ENCODE results near the gene KMT2D. TPM values are rescaled to one million over a fixed set of nuclear protein-coding genes. Genes with fewer than 3 reads are reported as not detected.

KMT2D gene
- total and polyA plus RNA-seq, 11 donors, result 32.5 to 82.7 (median 49.7) TPM

- Histone ChIP-seq H3K36me3 (peaks cover 0 to 63% (median 60%) of the 10 kb centered on the region in 9 donors), H3K9me3 (no peaks in the 10 kb centered on the region), H3K27ac (no peak overlapping the region), H3K4me1 (peaks cover 19 to 47% (median 39%) of the 10 kb centered on the region in 12 donors), H3K4me3 (no peak overlapping the region), H3K27me3 (no peaks in the 10 kb centered on the region)
- no peak for TF ChIP-seq POLR2A (IDR thresholded peaks at IDR 0.05)
- no peak for TF ChIP-seq CTCF (IDR thresholded peaks at IDR 0.05)
- ATAC-seq (no peak), DNase-seq (peak in 1 of 5 donors; percentile 17)
- 88 to 93% (median 90%) methylated on average over 5 of the region's 5 CpGs for WGBS, 4 donors
- intact Hi-C loops (cut with DNase I), result no loop called here
Measured at GRCh38 chr12:49054096-49054495, 6.5 kb downstream of the KMT2D start.

GRCh38 chr12:49052451-49053208 is 8.0 kb downstream of the KMT2D start:
- no peak for ATAC-seq
- intact Hi-C loops (cut with DNase I), result no loop called here
- Histone ChIP-seq H3K27me3 (no peaks in the 10 kb centered on the region), H3K9me3 (no peaks in the 10 kb centered on the region), H3K4me3 (no peak overlapping the region), H3K36me3 (peaks cover 0 to 78% (median 75%) of the 10 kb centered on the region in 9 donors), H3K27ac (no peak overlapping the region), H3K4me1 (peaks cover 14 to 33% (median 28%) of the 10 kb centered on the region in 12 donors)
- no peak for DNase-seq
- TF ChIP-seq CTCF (IDR thresholded peaks at IDR 0.05) (no peak), POLR2A (IDR thresholded peaks at IDR 0.05) (no peak)
- WGBS, 4 donors, result 83 to 89% (median 84%) methylated on average over 14 to 16 of the region's 16 CpGs

GRCh38 chr12:49051777-49052438 is 8.7 kb downstream of the KMT2D start:
- DNase-seq (no peak), ATAC-seq (no peak)
- Histone ChIP-seq H3K9me3 (no peaks in the 10 kb centered on the region), H3K27me3 (no peaks in the 10 kb centered on the region), H3K4me1 (peaks cover 7 to 26% (median 21%) of the 10 kb centered on the region in 12 donors), H3K36me3 (peaks cover 0 to 85% (median 82%) of the 10 kb centered on the region in 9 donors), H3K27ac (no peak overlapping the region), H3K4me3 (no peak overlapping the region)
- WGBS, 4 donors, result 86 to 91% (median 89%) methylated on average over 20 of the region's 20 CpGs
- intact Hi-C loops (cut with DNase I), result no loop called here
- TF ChIP-seq CTCF (IDR thresholded peaks at IDR 0.05) (no peak), POLR2A (IDR thresholded peaks at IDR 0.05) (no peak)

- no peak for ATAC-seq
- WGBS, 4 donors, result 91 to 97% (median 95%) methylated on average over 17 to 18 of the region's 18 CpGs
Measured at GRCh38 chr12:49051373-49051764, 9.2 kb downstream of the KMT2D start.

More at GRCh38 chr12:49051373-49051764, 9.2 kb downstream of the KMT2D start:
- Histone ChIP-seq H3K9me3 (no peaks in the 10 kb centered on the region), H3K4me1 (peaks cover 1 to 20% (median 15%) of the 10 kb centered on the region in 12 donors), H3K27me3 (no peaks in the 10 kb centered on the region), H3K36me3 (peaks cover 0 to 90% (median 88%) of the 10 kb centered on the region in 9 donors), H3K27ac (no peak overlapping the region), H3K4me3 (no peak overlapping the region)
- intact Hi-C loops (cut with DNase I), result no loop called here
- DNase-seq, result peak in 1 of 5 donors; percentile 27
- no peak for TF ChIP-seq POLR2A (IDR thresholded peaks at IDR 0.05)
- no peak for TF ChIP-seq CTCF (IDR thresholded peaks at IDR 0.05)
